ENCODE measurements around the gene RAD23B.

The RAD23B gene

DNA sequence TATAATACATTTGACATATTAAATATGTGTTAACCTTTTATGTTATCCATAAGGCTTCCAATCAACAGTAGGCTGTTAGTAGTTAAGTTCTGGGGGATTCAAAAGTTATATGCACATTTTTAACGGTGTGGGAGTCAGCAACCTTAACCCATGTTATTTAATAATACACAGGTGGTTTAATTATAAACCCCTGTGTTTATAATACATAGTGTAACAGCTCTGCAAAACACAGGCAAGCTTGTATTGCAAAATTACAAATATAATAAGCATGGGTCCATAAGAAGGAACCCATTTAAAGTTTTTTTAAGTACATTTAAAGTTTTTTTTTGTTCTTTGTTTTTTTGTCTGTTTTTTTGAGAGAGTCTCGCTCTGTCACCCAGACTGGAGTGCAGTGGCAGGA, 14.5 kb upstream of the RAD23B start:
- DNase-seq (ENCODE audit: low spot score), result no peak

DNA sequence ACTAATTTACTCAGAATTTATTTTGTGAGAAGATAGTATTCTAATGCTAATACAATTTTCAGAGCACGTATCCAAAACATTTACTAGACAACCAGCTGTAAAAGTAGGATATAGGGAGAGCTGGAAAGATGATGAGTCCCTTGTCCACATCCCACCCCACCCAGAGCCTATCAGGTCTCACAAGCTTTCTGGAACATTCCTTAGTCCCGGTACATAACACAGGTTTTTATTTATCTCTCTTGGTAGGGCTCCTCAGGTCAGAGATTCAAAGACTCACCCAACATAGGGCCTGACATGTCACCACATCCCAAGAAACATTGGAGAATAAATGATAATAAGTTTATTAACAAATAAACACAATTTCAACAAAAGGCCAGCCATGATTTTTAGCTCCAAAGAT, 13.8 kb upstream of the RAD23B start:
- DNase-seq (ENCODE audit: low spot score), result no peak

DNA sequence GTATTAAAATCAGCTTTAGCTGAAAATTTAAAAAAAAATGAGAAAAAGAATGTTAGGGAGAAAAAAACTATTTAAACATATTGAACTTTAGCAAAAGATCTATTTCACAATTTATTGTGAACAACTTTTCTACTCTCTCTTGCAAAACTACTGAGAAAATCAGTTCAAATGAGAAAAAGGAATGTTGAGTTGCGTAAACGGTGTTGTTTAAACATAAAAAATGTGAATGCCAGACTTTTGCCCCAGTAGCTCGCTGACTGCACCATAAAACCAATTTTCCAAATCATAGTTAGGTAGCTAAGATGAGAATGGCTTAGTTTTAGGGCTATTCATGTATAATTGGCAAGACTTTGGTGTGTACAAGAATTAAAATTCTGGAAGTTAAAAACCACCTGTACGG, 13.4 kb upstream of the RAD23B start:
- no peak for DNase-seq (ENCODE audit: low spot score)

DNA sequence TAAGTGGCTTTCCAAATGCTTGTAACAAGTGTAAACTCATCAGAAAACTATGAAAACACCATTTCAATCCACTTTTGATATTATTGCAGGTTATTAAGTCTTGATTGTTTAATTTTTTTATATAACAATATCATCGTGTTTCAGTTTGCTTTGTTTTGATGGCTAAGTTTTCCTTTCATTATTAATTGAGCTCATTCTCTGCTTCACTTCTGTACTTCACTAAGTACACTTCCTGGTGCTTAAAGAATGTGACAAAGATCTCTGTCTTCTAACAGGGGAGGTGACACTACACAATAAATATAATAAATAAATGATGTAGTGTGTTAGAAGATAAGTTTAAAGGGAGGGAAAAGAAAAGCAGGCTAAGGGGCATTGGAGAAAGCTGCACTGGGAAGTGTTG, 13.0 kb upstream of the RAD23B start:
- DNase-seq (ENCODE audit: low spot score), result no peak

DNA sequence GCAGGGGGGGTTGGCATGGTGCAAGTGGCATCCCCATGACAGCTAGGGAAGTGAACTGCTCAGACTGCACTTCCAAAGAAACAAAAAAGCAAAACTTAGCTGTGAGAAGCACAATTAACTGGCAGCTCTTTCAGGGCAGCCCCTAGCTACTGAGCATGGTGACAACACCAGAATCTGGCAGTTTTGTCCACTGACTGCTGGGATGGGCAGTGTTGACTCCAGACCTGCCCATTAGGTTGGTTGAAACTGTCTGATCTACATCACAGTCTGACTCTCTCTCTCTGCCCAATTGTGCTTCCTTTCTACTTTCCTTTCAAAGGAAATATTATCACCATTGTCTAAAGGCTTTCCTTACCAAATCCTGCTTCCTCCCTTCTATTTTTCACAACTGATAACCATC, 12.5 kb upstream of the RAD23B start:
- DNase-seq (ENCODE audit: low spot score), result no peak

DNA sequence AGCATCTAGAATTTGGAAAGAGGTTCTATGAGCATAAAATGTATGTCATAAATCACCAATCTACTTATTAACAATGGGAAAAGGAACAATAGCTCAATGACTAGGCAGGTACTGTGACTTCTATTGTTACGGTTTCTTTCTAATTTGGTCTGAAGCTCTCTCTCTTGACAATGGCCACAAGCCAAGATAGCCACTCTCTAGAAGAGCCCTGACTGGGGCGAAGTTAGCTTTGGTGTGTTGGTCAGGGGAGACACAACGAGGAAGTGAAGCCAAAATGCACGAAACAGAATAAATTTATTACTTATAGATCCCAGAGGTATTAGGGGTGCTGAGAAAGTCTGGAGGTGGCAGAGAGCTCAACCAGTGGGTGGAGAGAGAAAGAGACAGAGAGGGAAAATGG, 9.4 kb upstream of the RAD23B start:
- DNase-seq (ENCODE audit: low spot score), result no peak

DNA sequence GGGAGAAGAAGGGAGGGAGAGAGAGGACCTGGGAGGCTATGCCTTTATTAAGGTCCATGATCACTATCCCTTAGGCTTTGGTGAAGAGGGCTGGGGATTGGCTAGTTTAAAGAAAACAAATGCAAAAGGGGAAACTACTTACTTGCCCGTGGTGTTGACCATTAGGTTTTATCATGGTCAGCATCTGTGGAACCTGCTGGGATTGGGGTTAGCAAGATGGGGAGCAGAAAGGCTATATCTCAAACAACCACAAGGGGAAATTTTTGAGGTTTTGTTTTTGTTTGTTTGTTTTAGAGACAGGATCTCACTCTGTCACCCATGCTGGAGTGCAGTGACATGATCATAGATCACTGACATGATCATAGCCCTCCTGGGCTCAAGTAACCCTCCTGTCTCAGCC, 9.0 kb upstream of the RAD23B start:
- no peak for DNase-seq (ENCODE audit: low spot score)

DNA sequence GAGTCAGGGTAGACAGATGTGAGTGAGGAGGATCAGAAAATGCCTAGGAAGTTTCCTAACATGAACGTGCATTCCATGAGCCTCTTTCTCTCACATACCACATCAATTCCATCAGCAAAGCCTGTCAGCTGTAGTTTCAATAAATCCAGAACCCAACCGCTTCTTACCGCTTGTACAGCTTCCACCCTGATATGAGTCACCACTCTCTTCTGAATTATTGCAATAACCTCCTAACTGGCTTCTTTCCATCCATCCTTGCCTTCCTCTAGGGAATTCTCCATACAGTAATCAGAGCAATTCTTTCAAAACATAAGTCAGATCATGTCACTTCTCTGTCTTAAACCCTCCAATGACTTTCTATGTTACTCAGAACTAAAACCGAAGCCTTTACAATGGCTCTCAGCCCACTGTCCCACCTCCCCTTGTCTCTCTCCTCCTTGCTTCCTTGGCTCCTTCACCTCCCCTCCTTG, 8.1 kb upstream of the RAD23B start:
- DNase-seq (ENCODE audit: low spot score), result no peak

DNA sequence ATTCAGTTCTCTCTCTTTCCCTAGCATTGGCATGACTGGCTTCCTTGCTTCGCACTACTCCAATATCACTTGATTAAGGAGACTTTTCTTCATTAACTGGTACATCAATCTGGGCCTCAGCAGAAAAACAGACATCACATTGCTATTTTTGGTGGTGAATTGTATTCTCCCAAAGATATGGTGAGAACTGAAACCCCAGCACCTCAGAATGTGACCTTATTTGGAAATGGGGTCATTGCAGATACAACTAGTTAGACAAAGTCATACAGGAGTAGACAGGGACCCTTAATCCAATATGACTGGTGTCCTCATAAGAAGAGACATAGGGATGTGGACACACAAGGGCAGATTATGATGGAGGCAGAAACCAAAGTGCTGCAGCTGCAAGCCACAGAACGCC, 7.5 kb upstream of the RAD23B start:
- DNase-seq (ENCODE audit: low spot score), result no peak

DNA sequence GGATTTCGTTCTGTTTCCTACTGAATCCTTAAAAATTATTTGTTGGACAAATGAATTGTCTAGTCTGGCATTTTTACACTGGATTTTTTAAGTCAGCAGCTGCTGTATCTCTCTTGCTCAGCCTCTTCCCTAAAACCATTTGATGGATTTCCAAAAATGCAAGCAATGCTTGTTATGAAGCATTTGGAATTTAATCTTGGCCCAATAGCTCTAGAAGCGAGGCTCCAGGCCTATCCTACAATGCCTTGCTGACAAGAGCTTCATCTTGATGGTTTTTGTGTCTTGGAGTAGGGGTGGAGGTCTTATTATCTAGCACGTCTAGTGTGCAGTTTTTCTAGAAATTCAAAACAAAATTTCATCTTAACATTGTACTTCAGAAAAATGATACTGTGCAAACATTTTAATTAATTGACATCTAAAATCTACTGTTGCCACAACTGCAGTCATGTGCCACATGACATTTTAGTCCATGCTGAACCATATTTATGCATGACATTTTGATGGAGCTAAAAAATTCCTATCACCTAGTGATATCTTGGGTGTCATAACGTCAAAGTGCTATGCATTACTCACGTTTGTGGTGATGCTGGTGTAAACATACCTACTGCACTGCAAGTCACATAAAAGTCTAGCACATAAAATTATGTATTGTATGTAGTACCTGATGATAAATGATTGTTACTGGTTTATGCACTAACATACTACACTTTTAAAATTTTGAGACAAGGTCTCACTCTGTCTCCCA, 5.9 kb upstream of the RAD23B start:
- DNase-seq (ENCODE audit: low spot score), result no peak

DNA sequence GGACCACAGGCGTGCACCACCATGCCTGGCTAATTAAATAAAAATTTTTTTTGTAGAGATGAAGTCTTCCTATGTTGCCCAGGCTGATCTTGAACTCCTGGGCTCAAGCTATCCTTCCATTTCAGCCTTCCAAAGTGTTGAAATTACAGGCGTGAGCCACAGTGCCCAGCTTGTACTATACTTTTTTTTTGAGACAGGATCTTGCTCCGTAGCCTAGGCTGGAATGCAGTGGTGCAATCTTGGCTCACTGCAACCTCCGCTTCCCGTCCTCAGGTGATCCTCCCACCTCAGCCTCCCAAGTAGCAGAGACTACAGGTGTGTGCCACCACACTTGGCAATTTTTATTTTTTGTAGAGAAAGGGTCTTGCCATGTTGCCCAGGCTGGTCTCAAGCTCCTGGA, 5.3 kb upstream of the RAD23B start:
- no peak for DNase-seq (ENCODE audit: low spot score)

DNA sequence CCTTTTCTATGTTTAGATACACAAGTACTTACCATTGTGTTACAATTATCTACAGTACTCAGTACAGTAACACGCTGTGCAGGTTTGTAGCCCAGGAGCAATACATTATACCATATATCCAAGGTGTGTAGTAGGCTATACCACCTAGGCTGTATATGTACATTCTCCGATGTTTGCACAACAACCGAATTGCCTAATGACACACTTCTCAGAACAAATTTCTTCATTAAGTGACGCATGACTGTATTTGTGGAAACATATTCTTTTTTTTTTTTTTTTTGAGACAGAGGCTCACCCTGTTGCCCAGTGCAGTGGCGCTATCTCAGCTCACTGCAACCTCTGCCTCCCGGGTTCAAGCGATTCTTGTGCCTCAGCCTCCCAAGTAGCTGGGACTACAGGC, 4.0 kb upstream of the RAD23B start:
- no peak for DNase-seq (ENCODE audit: low spot score)

DNA sequence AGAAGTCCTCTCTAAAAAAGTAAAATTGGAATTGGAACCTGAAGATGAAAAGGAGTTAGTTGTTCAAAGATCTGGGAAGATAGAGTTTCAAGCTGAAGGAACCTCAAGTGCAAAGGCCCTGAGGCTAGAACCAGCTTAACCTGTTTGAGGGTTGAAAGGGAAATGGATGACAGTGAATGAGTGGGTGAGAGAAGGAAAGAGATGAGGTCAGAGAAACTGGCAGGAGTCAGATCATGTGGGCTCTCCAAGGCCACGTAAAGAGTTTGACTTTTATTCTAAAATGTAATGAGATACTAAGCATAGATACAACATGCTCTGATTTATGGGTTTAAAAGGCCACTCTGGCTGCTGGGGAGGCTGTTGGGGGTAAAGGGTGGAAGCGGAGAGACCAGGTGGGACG, 2.5 kb upstream of the RAD23B start:
- DNase-seq (ENCODE audit: low spot score), result no peak

DNA sequence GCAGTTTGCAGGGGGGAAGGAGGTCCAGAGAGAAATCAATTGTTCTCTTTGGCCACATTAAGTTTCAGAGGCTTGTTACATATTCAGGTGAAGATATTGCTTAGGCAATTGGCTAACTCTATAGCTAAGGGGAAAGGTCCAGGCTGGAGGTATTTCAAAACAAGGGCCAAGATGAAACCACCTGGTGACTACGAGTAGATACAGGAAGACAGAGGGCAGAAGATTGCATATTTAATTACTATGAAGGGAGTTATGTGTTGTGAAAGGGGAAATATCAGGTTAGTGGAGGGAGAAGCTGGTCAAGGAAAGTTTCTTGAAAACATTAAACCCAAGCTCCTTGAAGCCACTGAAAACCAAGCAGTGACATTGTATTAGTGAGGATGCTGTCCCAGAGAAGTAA, 1.9 kb upstream of the RAD23B start:
- DNase-seq (ENCODE audit: low spot score), result no peak

DNA sequence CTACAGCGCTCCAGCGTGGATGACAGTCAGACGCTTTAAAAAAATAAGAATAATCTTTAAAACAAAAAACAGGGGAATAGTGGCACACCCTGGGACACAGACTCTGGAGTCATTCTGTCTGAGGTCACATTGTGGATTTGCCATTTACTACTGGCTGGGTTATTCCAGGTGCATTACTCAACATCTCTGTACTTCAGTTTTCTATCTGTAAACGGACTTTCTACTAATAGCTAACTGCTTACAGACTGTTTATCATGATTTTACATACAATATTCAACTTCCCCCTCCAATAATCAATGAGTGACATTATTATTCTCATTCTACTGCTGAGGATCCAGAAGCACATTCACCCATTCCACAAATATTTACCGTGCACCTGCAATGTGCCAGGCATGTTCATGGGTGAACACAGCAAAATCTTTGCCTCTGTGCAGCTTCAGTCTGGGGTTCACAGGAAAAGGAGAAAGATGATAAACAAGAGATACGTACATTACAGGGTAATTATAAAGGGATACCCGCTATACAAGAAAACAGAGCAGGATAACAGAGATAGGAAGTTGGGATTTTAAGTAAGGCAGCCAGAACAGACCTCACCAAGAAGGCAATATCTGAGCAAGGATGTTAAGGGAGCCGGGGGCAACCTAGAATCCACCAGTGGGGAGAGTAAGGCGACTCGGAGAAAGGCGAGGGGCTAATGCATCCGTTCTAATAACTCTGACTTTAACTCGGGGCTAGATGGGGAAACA, 984 bp upstream of the RAD23B start:
- no peak for DNase-seq (ENCODE audit: low spot score)

DNA sequence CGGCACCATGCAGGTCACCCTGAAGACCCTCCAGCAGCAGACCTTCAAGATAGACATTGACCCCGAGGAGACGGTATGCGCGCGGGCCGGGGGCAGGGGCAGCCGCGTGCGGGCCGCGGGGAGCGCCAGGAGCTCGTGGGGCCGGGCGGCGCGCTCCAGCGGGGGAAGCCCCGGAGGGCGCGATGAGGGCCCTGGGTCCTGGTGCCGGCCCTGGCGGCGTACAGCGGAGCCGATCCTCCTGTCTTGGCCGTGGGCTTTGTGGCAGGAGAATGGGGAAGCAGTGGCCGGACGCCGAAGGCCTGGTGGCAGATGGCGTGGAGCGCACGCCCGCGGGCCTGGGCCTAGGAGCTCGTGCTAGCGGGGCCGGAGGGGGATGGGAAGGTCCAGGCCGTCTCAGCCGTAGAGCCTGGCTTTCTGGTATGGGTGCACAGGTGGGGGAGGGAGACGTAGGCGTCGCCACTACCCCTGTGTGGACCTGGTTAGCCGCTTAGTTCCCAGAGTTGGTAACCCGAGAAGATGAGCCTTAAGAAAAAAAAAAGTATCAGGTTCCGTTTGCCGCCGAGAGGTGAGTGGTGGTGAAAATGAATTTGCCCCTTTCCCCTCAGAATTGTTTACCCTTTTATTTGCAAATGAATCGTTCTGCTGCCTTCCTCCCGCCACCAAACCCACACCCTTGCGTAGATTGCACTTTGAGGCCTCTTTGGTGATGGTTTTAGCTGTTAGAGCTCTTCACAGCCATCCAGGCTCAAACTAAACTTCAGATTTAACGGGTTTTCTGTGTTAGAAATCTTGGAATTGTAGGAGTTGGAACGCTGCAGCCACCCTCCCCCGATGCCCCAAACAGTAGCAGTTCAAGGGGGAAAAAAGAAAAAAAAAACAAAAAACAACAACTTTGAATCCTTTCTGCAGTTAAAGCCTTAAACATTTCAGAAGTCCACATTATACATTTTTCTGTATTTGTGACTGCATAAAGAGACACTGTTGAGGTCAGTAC, 841 bp downstream of the RAD23B start:
- DNase-seq (ENCODE audit: low spot score), result peak; percentile 88

DNA sequence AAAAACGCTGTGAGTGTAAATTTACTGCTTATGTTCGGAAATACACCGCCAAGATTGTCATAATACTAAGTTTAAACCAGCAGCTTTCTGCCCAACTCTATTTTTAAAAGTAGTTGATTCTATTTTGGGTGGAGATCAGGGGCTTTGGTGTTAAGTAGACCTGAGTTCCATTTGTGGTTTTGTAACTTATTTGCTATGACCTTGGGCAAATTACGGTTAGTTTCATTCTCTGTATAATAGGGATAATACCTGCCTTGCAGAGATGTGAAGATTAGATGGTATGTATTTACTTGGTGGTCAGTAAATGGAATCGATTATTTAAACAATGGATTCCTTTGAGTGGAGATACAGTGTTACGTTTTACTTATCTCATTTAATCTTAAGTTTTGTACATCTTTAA, 1.6 kb downstream of the RAD23B start:
- no peak for DNase-seq (ENCODE audit: low spot score)

DNA sequence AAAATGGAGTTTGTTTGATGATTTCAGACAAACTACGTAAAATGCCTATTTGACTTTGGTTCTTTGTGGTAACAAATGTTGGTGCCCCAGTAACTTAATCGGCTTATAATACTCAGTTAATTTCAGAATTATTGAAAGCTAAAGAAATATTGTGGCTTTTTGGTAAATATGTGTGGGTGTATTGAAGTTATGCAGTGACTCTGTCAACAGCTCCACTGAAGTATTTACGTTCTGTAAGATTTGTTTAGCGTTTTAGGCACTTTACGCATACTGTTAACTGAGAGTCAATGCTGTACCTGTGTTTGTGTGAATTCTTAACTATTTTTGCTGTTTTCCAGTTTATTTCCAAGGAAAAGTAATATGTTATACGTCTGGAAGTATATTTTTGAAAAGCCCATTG, 2.2 kb downstream of the RAD23B start:
- no peak for DNase-seq (ENCODE audit: low spot score)

DNA sequence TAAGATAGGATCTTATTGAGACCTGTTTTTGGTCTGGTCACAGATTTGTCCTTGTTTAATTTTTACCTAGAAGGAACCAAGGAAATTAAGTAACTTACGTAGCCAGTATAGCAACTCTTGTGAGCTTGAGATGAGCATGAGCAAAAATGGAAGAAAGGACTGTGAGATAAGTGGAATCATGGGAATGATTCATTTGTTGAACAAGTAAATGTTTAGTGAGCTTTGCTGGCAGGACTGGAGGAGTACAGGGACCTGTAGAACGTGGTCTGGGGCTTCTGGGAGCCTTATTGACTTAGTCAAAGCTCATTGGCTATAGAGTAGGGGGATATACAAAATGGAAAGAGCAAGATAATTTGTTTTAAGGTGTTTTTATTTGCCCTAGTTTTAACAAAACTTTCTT, 3.0 kb downstream of the RAD23B start:
- no peak for DNase-seq (ENCODE audit: low spot score)

DNA sequence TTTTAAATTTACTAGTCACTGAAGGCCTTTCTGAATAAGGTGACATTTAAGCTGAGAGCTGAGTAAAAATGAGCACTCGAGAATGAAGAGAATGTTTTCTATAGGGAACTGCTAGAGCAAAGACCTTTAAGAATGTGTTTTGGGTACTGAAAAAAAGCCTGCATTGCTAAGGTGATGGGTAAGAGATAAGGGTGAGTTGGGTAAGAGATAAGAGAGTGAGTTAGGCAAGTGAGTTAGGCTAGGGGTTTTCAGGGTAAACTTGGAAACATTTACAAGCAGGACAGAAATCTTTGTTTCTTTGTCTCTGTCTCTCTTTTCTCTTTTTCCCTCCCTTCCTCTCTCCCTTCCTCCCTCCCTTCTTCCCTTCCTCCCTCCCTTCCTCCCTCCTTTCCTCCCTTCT, 5.6 kb downstream of the RAD23B start:
- DNase-seq (ENCODE audit: low spot score), result no peak

DNA sequence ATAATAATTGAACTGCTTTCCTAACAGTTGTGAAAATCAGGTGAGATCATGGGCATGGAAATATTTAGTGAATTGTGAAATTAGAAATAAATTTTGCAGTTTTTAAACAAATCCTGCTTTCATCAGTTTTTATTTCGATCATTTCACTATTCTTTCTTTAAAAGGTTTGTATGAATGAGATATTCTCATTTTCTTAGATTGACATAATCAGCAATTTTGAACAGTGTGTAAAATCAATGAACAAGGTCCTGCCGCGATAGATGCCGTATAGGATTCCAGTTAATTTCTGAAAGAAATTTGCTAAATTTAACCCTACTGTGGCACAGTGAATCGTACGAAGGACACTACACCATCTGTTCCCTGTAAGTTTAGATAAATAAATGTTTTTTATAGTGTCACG, 7.5 kb downstream of the RAD23B start:
- no peak for DNase-seq (ENCODE audit: low spot score)

DNA sequence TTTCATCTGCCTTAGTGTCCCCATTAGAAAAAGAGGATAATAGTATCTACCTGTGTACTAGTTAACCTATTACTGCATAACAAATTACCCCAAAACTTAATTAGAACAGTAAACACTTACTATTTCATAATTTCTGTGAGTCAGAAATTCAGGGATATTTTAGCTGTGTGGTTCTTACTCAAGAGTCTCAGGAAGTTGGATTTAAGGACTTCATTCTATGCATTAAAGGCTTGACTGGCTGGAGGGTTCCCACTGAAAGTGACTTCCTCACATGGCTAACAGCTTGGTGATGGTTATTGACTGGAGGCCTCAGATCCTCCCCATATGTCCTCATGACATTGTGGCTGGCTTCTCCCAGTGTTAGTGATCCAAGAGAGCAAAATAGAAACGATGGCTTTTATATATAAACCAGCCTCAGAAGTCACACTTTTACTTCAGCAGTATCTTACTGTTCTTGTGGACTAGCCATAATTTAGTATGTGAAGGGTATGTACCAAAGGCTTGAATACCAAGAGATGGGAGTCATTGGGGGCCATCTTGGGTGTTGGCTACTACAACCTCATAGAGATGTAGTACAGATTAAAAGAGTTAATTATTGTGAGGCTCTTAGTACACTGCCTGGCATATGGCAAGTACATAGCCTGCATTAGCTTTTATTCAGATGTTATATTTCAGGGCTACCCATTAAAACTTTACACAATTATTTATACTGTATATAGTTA, 9.9 kb downstream of the RAD23B start:
- DNase-seq (ENCODE audit: low spot score), result no peak
